ENCODE measurements around the gene RAB19. TPM values are rescaled to one million over a fixed set of nuclear protein-coding genes. Genes with fewer than 3 reads are reported as not detected.

Gene RAB19
- total RNA-seq, 4 donors from 2014 or later = 7.4 to 18.6 (median 10.1) TPM

DNA sequence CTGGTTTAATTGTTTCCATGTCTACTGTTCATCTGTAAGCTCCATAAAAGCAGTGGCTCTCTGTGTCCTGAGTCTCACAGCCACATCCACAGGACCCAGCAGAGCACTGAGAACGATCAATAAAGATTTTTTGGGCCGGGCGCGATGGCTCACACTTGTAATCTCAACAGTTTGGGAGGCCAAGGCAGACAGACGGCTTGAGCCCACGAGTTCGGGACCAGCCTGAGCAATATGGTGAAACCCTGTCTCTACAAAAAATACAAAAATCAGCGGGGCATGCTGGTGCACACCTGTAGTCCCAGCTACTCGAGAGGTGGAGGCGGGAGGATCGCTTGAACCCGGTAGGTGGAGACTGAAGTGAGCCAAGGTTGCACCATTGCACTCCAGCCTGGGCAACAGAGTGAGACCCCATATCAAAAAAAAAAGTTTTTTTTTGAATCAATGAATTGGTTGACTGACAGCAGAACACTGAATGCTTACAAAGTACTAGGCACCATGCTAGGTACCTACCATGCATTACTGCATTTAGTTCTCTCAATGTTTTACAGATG, 10.0 kb upstream of the RAB19 start:
- no peak for DNase-seq
- no peak overlapping the region for H3K4me3 ChIP-seq
- H3K27me3 ChIP-seq = no peaks in the 10 kb centered on the region
- H3K27ac ChIP-seq = no peak overlapping the region
- TF ChIP-seq, protein P1, sequence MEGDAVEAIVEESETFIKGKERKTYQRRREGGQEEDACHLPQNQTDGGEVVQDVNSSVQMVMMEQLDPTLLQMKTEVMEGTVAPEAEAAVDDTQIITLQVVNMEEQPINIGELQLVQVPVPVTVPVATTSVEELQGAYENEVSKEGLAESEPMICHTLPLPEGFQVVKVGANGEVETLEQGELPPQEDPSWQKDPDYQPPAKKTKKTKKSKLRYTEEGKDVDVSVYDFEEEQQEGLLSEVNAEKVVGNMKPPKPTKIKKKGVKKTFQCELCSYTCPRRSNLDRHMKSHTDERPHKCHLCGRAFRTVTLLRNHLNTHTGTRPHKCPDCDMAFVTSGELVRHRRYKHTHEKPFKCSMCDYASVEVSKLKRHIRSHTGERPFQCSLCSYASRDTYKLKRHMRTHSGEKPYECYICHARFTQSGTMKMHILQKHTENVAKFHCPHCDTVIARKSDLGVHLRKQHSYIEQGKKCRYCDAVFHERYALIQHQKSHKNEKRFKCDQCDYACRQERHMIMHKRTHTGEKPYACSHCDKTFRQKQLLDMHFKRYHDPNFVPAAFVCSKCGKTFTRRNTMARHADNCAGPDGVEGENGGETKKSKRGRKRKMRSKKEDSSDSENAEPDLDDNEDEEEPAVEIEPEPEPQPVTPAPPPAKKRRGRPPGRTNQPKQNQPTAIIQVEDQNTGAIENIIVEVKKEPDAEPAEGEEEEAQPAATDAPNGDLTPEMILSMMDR (IDR thresholded peaks at IDR 0.05) = no peak
- no peak for TF ChIP-seq POLR2A (IDR thresholded peaks at IDR 0.05)
- H3K4me1 ChIP-seq = peaks cover 0 to 10% (median 3%) of the 10 kb centered on the region in 4 donors
- no peaks in the 10 kb centered on the region for H3K9me3 ChIP-seq
- no peaks in the 10 kb centered on the region for H3K36me3 ChIP-seq

GRCh38 chr7:140397784-140398750, 5.8 kb upstream of the RAB19 start, which contains the start of gene SLC37A3:
Gene SLC37A3, minus strand, starts transcription at chr7:140398530. Its CDS starts 16,004 bp downstream, at chr7:140382526.
- Histone ChIP-seq H3K4me3 (peak within 1 kb of the TSS; percentile 84 to 99 (median 92)), H3K4me1 (peaks cover 0 to 3% (median 0%) of the 10 kb centered on the region in 4 donors), H3K9me3 (no peaks in the 10 kb centered on the region), H3K36me3 (no peaks in the 10 kb centered on the region), H3K27ac (peak within 1 kb of the TSS; percentile 86 to 87 (median 87)), H3K27me3 (no peaks in the 10 kb centered on the region)
- peak; percentile 81 to 95 (median 94) for DNase-seq
- TF ChIP-seq, protein P1 (IDR thresholded peaks at IDR 0.05) = peak in 4 of 6 experiments; percentile 12 to 56 (median 48)
- peak; percentile 75 to 84 for TF ChIP-seq POLR2A (IDR thresholded peaks at IDR 0.05)

GRCh38 chr7:140398821-140399220, 5.0 kb upstream of the RAB19 start:
- Histone ChIP-seq H3K36me3 (no peaks in the 10 kb centered on the region), H3K27ac (no peak overlapping the region), H3K9me3 (no peaks in the 10 kb centered on the region), H3K4me1 (peaks cover 0 to 7% (median 0%) of the 10 kb centered on the region in 4 donors), H3K4me3 (peak overlapping the region in 2 of 4 donors; percentile 84 to 91), H3K27me3 (no peaks in the 10 kb centered on the region)
- no peak for TF ChIP-seq POLR2A (IDR thresholded peaks at IDR 0.05)
- TF ChIP-seq, protein P1 (IDR thresholded peaks at IDR 0.05) = no peak
- DNase-seq = no peak

DNA sequence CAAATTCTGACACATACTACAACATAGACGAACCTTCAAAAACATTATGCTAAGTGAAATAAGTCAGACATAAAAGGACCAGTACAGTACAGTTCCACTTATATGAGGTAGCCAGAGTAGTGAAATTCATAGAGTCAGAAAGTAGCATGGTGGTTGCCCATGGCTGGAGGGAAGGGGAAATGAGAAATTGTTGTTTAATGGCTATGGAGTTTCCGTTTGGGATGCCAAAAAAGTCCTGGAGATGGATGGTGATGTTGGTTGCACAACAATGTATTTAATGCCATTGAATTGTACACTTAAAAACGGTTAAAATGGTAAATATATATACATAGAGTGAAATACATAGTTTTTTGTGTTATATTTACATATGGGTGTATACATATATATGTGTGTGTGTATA, 3.5 kb upstream of the RAB19 start:
- H3K4me1 ChIP-seq = peaks cover 0 to 7% (median 0%) of the 10 kb centered on the region in 4 donors
- H3K27me3 ChIP-seq = no peaks in the 10 kb centered on the region
- TF ChIP-seq POLR2A (IDR thresholded peaks at IDR 0.05) = no peak
- TF ChIP-seq, protein P1 (IDR thresholded peaks at IDR 0.05) = no peak
- H3K27ac ChIP-seq = no peak overlapping the region
- no peaks in the 10 kb centered on the region for H3K36me3 ChIP-seq
- H3K9me3 ChIP-seq = no peaks in the 10 kb centered on the region
- no peak overlapping the region for H3K4me3 ChIP-seq
- no peak for DNase-seq

DNA sequence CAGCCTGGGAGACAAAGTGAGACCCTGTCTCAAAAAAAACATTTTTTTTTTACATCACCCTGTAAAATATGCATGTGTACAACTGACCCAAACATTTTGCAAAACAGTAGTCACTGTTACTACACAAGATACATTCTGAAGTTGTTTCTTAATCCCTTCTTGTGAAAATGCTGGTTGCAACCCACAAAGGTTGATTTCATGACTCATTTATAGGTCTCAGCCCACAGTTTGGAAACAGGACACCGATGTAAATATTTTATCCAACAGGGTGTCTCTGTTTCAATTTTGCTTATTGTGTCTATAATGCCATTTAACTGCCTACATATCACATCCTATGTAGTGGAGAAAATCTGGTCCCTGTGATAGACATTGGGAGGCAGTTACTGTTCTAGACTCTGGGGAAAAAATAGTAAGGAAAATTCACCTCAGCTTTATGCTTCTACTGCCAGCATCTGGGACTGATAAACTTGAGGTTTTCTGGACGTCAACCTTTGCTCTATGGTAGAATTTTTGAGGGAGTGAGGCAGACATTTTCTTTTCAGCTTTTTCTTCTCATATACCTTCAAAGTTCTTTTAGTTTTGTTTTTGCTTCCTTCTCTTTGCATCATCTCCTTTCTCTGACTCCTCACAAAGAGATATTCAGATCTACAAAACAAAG, 1.6 kb upstream of the RAB19 start:
- DNase-seq = no peak
- Histone ChIP-seq H3K27ac (no peak overlapping the region), H3K36me3 (no peaks in the 10 kb centered on the region), H3K9me3 (no peaks in the 10 kb centered on the region), H3K4me3 (no peak overlapping the region), H3K4me1 (peaks cover 0 to 5% (median 0%) of the 10 kb centered on the region in 4 donors), H3K27me3 (no peaks in the 10 kb centered on the region)
- TF ChIP-seq, protein P1 (IDR thresholded peaks at IDR 0.05) = no peak
- TF ChIP-seq POLR2A (IDR thresholded peaks at IDR 0.05) = no peak

All from Peyer's patch (tissue), 4 donors.